ENCODE results near the gene PNPLA4.

PNPLA4 gene

GRCh38 chrX:7927259-7928167 is at the start of gene PNPLA4:
Gene PNPLA4, minus strand, starts transcription at chrX:7927413. Its CDS starts 1,294 bp downstream, at chrX:7926119.
- DNase-seq (peak; percentile 80), ATAC-seq (peak; percentile 96)

- DNase-seq (no peak), ATAC-seq (no peak)
Measured at GRCh38 chrX:7972586-7972985, 45.4 kb upstream of the PNPLA4 start.

GRCh38 chrX:7970428-7970827 is 43.2 kb upstream of the PNPLA4 start:
- ATAC-seq (no peak), DNase-seq (no peak)

GRCh38 chrX:7965436-7965835 is 38.2 kb upstream of the PNPLA4 start:
- no peak for ATAC-seq
- no peak for DNase-seq

DNA sequence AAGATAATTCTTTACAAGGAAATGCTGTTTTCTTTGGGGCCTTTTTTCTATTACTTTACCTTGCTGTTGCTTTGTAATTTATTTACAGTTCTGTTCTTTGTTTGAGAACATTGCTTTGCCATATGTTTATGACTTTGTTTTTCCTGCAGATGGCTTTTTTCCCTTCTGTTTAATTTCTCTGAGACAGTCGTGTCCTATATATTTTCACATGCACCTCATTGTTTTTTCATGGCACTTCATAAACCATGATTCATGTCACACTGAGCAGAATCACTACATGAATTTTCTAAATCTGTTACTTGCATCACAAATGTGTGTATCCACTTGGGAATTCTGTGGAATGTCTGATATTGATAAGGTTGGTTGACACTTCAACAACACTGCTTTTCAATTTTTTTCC is 33.0 kb upstream of the PNPLA4 start:
- DNase-seq (no peak), ATAC-seq (no peak)

- DNase-seq (no peak), ATAC-seq (no peak)
Measured at GRCh38 chrX:7953446-7953845, 26.2 kb upstream of the PNPLA4 start.

GRCh38 chrX:7950865-7951264 is 23.7 kb upstream of the PNPLA4 start:
- ATAC-seq (no peak), DNase-seq (no peak)

GRCh38 chrX:7948483-7948882 is 21.3 kb upstream of the PNPLA4 start:
- DNase-seq (no peak), ATAC-seq (no peak)

DNA sequence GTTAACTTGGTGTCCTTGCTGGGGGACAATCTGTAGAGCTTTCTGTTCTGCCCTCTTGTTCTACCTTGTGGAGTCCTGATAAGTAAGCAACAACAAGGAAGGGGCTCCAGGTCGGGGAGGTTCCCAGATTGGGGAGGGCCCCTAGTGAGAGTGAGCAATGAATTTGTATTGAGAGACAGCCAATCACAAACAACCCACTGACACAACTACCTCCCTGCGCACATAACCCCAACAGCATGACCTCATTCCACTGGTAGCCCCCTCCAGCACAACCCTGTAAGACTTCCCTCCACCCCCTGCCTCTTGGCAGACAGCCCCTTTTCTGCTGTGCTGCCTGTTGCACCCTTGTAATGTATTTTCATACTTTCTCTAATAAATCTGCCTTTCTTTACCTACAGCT is 19.7 kb upstream of the PNPLA4 start:
- ATAC-seq, result no peak

DNA sequence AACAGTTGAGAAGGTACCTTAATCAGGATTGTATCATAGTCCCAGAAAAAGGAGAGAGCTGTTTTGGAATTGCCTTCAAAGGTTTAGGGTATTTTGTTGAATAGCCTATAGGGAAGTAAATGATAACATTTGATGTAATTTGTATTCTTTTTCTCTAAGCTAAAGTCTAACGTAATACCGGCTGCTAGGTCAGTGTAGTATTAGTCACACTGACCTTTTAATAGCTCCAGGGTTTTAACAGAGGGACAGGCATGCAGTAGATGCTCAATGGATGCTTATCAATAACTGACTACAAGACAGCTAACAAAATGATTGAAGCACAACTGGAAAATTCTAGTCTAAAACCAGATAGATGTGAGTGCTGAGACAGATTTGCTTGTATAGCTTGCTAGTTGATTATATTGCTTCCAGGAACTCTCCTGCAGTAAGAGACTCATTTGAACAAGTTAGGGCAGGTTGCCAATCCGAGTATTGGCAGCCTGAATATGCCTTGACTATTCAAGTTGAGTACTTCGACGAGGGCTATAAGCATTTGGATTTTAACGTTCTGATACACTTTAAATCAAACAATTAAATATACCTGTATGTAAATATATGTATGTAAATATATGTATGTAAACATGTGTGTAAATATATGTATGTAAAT is 16.5 kb upstream of the PNPLA4 start:
- ATAC-seq (no peak), DNase-seq (no peak)

More for the DNA sequence above, 19.7 kb upstream of the PNPLA4 start:
- no peak for DNase-seq

- no peak for ATAC-seq
- no peak for DNase-seq
Measured at GRCh38 chrX:7941390-7942042, 14.3 kb upstream of the PNPLA4 start.

- no peak for DNase-seq
- no peak for ATAC-seq
Measured at GRCh38 chrX:7934026-7934425, 6.8 kb upstream of the PNPLA4 start.

- no peak for ATAC-seq
- no peak for DNase-seq
Measured at GRCh38 chrX:7926914-7927258, 327 bp downstream of the PNPLA4 start.

DNA sequence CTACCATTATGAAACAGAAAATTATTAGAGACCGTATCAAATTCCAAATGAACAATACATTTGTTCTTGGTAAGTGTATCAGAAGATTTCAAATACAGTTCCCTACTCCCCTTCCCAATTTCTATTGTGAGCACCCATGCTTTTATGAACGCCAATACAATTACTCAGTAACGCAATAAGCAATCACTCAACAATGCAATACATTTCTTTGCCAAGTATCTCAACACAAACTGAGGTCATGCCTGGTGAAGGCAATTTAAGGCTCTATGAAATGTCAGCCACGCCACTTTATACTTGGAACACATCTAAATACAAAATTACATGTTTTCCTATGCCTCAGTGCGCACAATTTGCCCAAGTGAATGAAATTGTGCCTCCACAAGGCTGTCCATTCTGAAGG is 712 bp downstream of the PNPLA4 start:
- ATAC-seq (no peak), DNase-seq (no peak)

GRCh38 chrX:7925867-7926472 is 1.2 kb downstream of the PNPLA4 start:
- ATAC-seq, result no peak
- DNase-seq, result peak; percentile 41

- DNase-seq, result no peak
- no peak for ATAC-seq
Measured at GRCh38 chrX:7921750-7922149, 5.5 kb downstream of the PNPLA4 start.

GRCh38 chrX:7908821-7909220 is 18.4 kb downstream of the PNPLA4 start:
- ATAC-seq (no peak), DNase-seq (no peak)

DNA sequence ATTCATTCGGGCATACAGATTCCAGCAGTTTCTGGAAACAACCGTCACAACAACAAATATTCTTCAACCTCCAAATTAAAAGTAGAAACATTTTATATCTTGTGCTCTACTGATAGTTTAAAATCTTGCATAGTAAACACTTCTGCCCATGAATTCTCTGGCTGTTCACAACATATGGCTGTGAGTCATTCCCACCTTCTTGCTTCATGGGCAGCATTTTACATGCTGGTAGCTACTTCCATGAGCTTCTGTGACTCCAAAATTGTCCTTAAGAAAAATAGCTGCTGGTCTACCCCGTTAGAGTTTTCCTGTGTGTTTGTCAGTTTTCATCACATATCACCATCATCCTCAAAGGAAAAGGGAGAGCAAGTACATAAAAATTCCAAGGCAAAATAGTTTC is 22.7 kb downstream of the PNPLA4 start:
- no peak for ATAC-seq
- no peak for DNase-seq

DNA sequence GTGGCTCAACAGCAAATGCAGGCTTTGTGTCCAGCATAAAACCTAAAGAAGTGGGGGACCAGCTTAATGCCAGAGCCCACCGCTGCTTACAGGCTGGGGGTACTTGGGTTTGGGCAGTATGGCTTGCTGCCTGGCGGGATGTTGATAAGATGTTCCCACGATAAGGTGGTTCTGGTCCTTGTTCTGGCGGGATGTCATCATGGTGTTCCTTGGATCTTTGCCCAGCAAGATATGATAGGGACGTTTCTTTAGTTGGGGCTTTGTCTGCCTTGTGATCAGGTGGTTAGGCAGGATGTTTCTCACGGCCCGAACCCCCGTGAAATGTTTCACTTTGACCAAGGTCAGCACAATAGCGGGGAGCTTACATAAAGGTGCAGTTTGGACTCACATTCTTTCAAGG is 35.3 kb downstream of the PNPLA4 start:
- ATAC-seq, result no peak
- DNase-seq, result no peak

- ATAC-seq, result no peak
- no peak for DNase-seq
Measured at GRCh38 chrX:7889680-7890079, 37.5 kb downstream of the PNPLA4 start.

DNA sequence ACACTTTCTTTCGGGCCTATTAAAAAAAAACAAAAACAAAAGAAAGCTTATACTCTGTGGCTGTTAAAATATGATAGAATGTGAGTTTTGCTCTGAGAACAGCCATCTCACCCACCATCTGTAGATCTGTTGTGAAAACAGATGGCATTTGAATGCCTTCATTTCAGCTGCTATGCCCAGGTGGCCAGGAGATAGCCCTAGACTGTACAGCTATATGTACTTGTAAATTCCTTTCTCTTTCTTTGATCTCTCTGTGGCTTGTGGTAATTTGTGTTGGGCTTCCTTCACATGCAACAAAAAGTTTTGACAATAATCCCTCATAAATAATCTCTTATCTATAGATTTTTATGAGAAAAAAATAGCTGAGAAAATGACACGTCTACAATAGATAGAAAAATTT is 38.1 kb downstream of the PNPLA4 start:
- DNase-seq (no peak), ATAC-seq (no peak)

DNA sequence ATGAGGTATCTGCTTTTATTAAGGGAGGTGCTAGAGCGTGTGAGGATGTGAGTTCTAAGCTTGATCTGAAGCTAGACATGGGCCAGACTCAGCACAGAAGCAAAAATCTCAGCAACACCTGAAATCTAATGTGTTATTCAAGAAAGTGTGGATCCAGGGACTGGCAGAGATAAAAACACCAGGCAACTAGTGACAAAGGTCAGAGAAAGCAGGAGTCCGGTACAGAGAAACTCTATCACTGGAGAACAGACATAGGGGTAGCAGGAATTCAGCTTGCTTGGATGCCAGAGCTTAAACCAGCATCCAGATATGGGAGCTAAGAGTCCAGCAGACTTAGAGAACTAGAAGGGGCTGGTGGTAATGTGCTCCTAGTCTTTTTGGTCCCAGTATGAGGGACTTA is 50.3 kb downstream of the PNPLA4 start:
- ATAC-seq, result no peak
- no peak for DNase-seq

- DNase-seq, result no peak
- no peak for ATAC-seq
Measured at GRCh38 chrX:7872042-7872441, 55.2 kb downstream of the PNPLA4 start.
